K562 (cell line): ENCODE measurements around the gene ARHGAP31. TPM values are rescaled to one million over a fixed set of nuclear protein-coding genes. Genes with fewer than 3 reads are reported as not detected.
A peak's percentile ranks its signal among the peaks of the same experiment; 100 is the strongest.

Experiments
- CREB3L1 ChIP-seq: fragments of 450-650 bp; IDR thresholded peaks from 2 replicates; pipeline ENCODE4 v1.6.1; 2014; ENCODE audit warnings: low read depth, mild to moderate bottlenecking, moderate library complexity, borderline replicate concordance
- HDAC1 ChIP-seq, 2 experiments: fragments of 450-650 bp; IDR thresholded peaks; 2 replicates each; pipeline ENCODE4 v1.6.1; 2016 to 2017; ENCODE audit warnings: inconsistent platforms in 1 of 2, mild to moderate bottlenecking in 1 of 2, moderate library complexity in 1 of 2
- MYC ChIP-seq, 2 experiments: fragments of 250-450 bp in 1 of 2; sonication (Bioruptor Pico) in 1 of 2; IDR thresholded peaks; 2 replicates each; pipeline versions ENCODE4 v1.5.1 to v1.6.1; 2012 to 2021; ENCODE audit warnings: low read depth in 2 of 2, borderline replicate concordance in 1 of 2, improper control_type of control experiment in 1 of 2, low read length in 1 of 2, mild to moderate bottlenecking in 1 of 2, moderate library complexity in 1 of 2
- NR1H2 ChIP-seq: sonication (generic); formaldehyde crosslinking; IDR thresholded peaks from 2 replicates; pipeline ENCODE4 v1.4.0; 2020; ENCODE audit warnings: mild to moderate bottlenecking, missing genetic modification reagents
- POLR2A ChIP-seq: fragments of 450-650 bp; conservative IDR thresholded peaks from 2 replicates; pipeline ENCODE4 v1.6.1; 2016
- THRB ChIP-seq: fragments of 450-650 bp; formaldehyde crosslinking; conservative IDR thresholded peaks from 2 replicates; pipeline ENCODE4 v1.4.0; 2022; ENCODE audit warnings: mild to moderate bottlenecking, missing genetic modification characterization
- ZBTB40 ChIP-seq, 2 experiments: fragments of 450-650 bp in 1 of 2; sonication (generic) in 1 of 2; formaldehyde crosslinking in 1 of 2; IDR thresholded peaks; 2 replicates each; pipeline versions ENCODE4 v1.7.1 to v1.9.0; 2016 to 2022; ENCODE audit warnings: inconsistent platforms in 1 of 2, mild to moderate bottlenecking in 1 of 2, missing genetic modification reagents in 1 of 2
- polyA plus RNA-seq, 8 experiments: library from polyadenylated mRNA; depleted of rRNA in 4 of 8; stranded (reverse) in 5 of 8; unstranded in 3 of 8; fragments of >200 nt; fragmentation: Nextera tagmentation in 2 of 8; fragmentation: Illumina TruSeq in 1 of 8; extraction: Ambion mirVana in 2 of 8; extraction: Trizol in 1 of 8; gene quantifications; 2 replicates each; pipeline versions ENCODE4 v1.2.1 to v1.2.3, GENCODE V29; 2011 to 2014; ENCODE audit warnings: inconsistent platforms in 1 of 8, missing spikeins in 1 of 8
- total RNA-seq, 7 experiments: library from RNA; depleted of rRNA in 6 of 7; stranded (reverse); fragments of >200 nt in 6 of 7; fragmentation: Illumina TruSeq in 2 of 7; extraction: Trizol in 2 of 7; gene quantifications; 2 replicates each; pipeline versions ENCODE4 v1.2.1 to v1.2.3, GENCODE V29; 2011 to 2021; ENCODE audit warnings: low replicate concordance in 1 of 7
- TF ChIP-seq, protein P1 (sequence below): sonication (generic); formaldehyde crosslinking; IDR thresholded peaks from 2 replicates; pipeline ENCODE4 v1.8.0; 2022; ENCODE audit warnings: missing genetic modification reagents, mild to moderate bottlenecking, moderate library complexity, borderline replicate concordance
- TF ChIP-seq, protein P2 (sequence below): fragments of 200-800 bp; sonication (Bioruptor generic); IDR thresholded peaks from 2 replicates; pipeline ENCODE4 v1.6.1; 2017; ENCODE audit warnings: missing genetic modification characterization, missing compliant biosample characterization

ARHGAP31 gene
- total and polyA plus RNA-seq, 9 of the 15 experiments (the other 6 are each of a cell fraction or from before 2014, with no cell fraction given) = under 0.01 to 0.13 (median 0.06) TPM; not detected in 5

- peak; percentile 82 for TF ChIP-seq ZBTB40 (IDR thresholded peaks at IDR 0.05)
- no peak for TF ChIP-seq ZBTB40 (CRISPR knock-in tag; IDR thresholded peaks at IDR 0.05)
- TF ChIP-seq MYC (IDR thresholded peaks at IDR 0.05; ENCODE audit: low read depth, low read length) = peak; percentile 86
- TF ChIP-seq MYC (CRISPR knock-in tag; IDR thresholded peaks at IDR 0.05; ENCODE audit: borderline replicate concordance, low read depth) = no peak
- TF ChIP-seq NR1H2 (CRISPR knock-in tag) = peak; percentile 93
- TF ChIP-seq, protein P1, sequence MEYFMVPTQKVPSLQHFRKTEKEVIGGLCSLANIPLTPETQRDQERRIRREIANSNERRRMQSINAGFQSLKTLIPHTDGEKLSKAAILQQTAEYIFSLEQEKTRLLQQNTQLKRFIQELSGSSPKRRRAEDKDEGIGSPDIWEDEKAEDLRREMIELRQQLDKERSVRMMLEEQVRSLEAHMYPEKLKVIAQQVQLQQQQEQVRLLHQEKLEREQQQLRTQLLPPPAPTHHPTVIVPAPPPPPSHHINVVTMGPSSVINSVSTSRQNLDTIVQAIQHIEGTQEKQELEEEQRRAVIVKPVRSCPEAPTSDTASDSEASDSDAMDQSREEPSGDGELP (CRISPR knock-in tag) = peak; percentile 96
- TF ChIP-seq POLR2A = peak; percentile 96
- peak; percentile 100 for TF ChIP-seq CREB3L1
- TF ChIP-seq, protein P2, sequence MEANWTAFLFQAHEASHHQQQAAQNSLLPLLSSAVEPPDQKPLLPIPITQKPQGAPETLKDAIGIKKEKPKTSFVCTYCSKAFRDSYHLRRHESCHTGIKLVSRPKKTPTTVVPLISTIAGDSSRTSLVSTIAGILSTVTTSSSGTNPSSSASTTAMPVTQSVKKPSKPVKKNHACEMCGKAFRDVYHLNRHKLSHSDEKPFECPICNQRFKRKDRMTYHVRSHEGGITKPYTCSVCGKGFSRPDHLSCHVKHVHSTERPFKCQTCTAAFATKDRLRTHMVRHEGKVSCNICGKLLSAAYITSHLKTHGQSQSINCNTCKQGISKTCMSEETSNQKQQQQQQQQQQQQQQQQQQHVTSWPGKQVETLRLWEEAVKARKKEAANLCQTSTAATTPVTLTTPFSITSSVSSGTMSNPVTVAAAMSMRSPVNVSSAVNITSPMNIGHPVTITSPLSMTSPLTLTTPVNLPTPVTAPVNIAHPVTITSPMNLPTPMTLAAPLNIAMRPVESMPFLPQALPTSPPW (CRISPR knock-in tag) = peak; percentile 91
- no peak for TF ChIP-seq THRB
- 0 out of 4 replicates have a peak, but pooled peaks of 1 of the 2 experiments have one; percentile 46 for TF ChIP-seq HDAC1 (IDR thresholded peaks at IDR 0.05)
Measured at GRCh38 chr3:119463171-119464169, 169.3 kb downstream of the ARHGAP31 start, which contains the start of gene TMEM39A (continued).
